SK-N-SH treated with all-trans-retinoic acid at 6 μM for 48 hours (cell line): Measurements from ENCODE around the gene CAPN13.

Source experiments
- ATAC-seq: fragments of 200-7000 bp; cut with Tn5 transposase; 3 replicates; pipeline ENCODE4 v1.9.1; 2020; ENCODE audit warnings: mild to moderate bottlenecking, moderate library complexity
- BACH2 ChIP-seq: fragments of 250-450 bp; sonication (Bioruptor Pico); IDR thresholded peaks from 2 replicates; pipeline ENCODE4 v1.9.0; 2021; ENCODE audit warnings: mild to moderate bottlenecking, borderline replicate concordance
- CSDC2 ChIP-seq: fragments of 250-450 bp; sonication (Bioruptor Pico); IDR thresholded peaks from 2 replicates; pipeline ENCODE4 v1.5.0; 2020; ENCODE audit warnings: mild to moderate bottlenecking, moderate library complexity
- CSRNP3 ChIP-seq: fragments of 250-450 bp; sonication (Bioruptor Pico); IDR thresholded peaks from 2 replicates; pipeline ENCODE4 v1.5.1; 2021; ENCODE audit warnings: mild to moderate bottlenecking, moderate library complexity
- ESRRG ChIP-seq: fragments of 250-450 bp; sonication (Bioruptor Pico); IDR thresholded peaks from 2 replicates; pipeline ENCODE4 v1.6.1; 2021; ENCODE audit warnings: mild to moderate bottlenecking
- GLIS3 ChIP-seq: fragments of 250-450 bp; sonication (Bioruptor Pico); IDR thresholded peaks from 2 replicates; pipeline ENCODE4 v1.5.0; 2020; ENCODE audit warnings: mild to moderate bottlenecking, moderate library complexity
- ISL1 ChIP-seq: fragments of 250-450 bp; sonication (Bioruptor Pico); IDR thresholded peaks from 2 replicates; pipeline ENCODE4 v2.1.2; 2022; ENCODE audit warnings: mild to moderate bottlenecking, moderate library complexity
- OSR1 ChIP-seq: fragments of 250-450 bp; sonication (Bioruptor Pico); IDR thresholded peaks from 2 replicates; pipeline ENCODE4 v1.8.0; 2022; ENCODE audit warnings: moderate library complexity, mild to moderate bottlenecking, inconsistent platforms
- PATZ1 ChIP-seq: fragments of 250-450 bp; sonication (Bioruptor Pico); IDR thresholded peaks from 2 replicates; pipeline ENCODE4 v1.8.0; 2020; ENCODE audit warnings: mild to moderate bottlenecking, moderate library complexity, borderline replicate concordance
- PPARA ChIP-seq: fragments of 250-450 bp; sonication (Bioruptor Pico); IDR thresholded peaks from 2 replicates; pipeline ENCODE4 v1.5.0; 2020; ENCODE audit warnings: mild to moderate bottlenecking, borderline replicate concordance
- RARB ChIP-seq: fragments of 250-450 bp; sonication (Bioruptor Pico); IDR thresholded peaks from 2 replicates; pipeline ENCODE4 v1.8.0; 2021; ENCODE audit warnings: mild to moderate bottlenecking, moderate library complexity
- SNAI2 ChIP-seq: fragments of 250-450 bp; sonication (Bioruptor Pico); IDR thresholded peaks from 2 replicates; pipeline ENCODE4 v1.5.0; 2020; ENCODE audit warnings: mild to moderate bottlenecking, moderate library complexity
- TCF4 ChIP-seq: fragments of 250-450 bp; sonication (Bioruptor Pico); IDR thresholded peaks from 2 replicates; pipeline ENCODE4 v1.8.0; 2021; ENCODE audit warnings: mild to moderate bottlenecking, moderate library complexity, borderline replicate concordance
- TOX ChIP-seq: fragments of 250-450 bp; sonication (Bioruptor Pico); IDR thresholded peaks from 2 replicates; pipeline ENCODE4 v1.8.0; 2021; ENCODE audit warnings: mild to moderate bottlenecking, moderate library complexity, borderline replicate concordance
- TSHZ2 ChIP-seq: fragments of 250-450 bp; sonication (Bioruptor Pico); IDR thresholded peaks from 2 replicates; pipeline ENCODE4 v1.5.0; 2020; ENCODE audit warnings: mild to moderate bottlenecking, moderate library complexity
- ZFP3 ChIP-seq: fragments of 250-450 bp; sonication (Bioruptor Pico); IDR thresholded peaks from 2 replicates; pipeline ENCODE4 v1.5.0; 2020; ENCODE audit warnings: mild to moderate bottlenecking, moderate library complexity
- ZNF565 ChIP-seq: fragments of 450-650 bp; formaldehyde crosslinking; conservative IDR thresholded peaks from 2 replicates; pipeline ENCODE4 v1.5.0; 2020; ENCODE audit warnings: low read depth, mild to moderate bottlenecking, moderate library complexity
- ZNF70 ChIP-seq: fragments of 450-650 bp; formaldehyde crosslinking; IDR thresholded peaks from 2 replicates; pipeline ENCODE4 v1.5.0; 2020; ENCODE audit warnings: mild to moderate bottlenecking, moderate library complexity
- ZNF8 ChIP-seq: fragments of 450-650 bp; formaldehyde crosslinking; IDR thresholded peaks from 2 replicates; pipeline ENCODE4 v1.5.0; 2020; ENCODE audit warnings: mild to moderate bottlenecking, moderate library complexity
- TF ChIP-seq, protein P1 (sequence below): fragments of 250-450 bp; sonication (Bioruptor Pico); IDR thresholded peaks from 2 replicates; pipeline ENCODE4 v1.5.1; 2020; ENCODE audit warnings: low read depth, mild to moderate bottlenecking, moderate library complexity
- TF ChIP-seq, protein P2 (sequence below): fragments of 250-450 bp; sonication (Bioruptor Pico); IDR thresholded peaks from 2 replicates; pipeline ENCODE4 v1.8.0; 2021; ENCODE audit warnings: low read depth, mild to moderate bottlenecking, moderate library complexity, borderline replicate concordance

The CAPN13 gene

GRCh38 chr2:30797381-30798015, 9.7 kb downstream of the CAPN13 start:
- no peak for ATAC-seq
- TF ChIP-seq TSHZ2 (CRISPR knock-in tag): no peak
- no peak for TF ChIP-seq GLIS3 (CRISPR knock-in tag)
- no peak for TF ChIP-seq ZNF70 (CRISPR knock-in tag)
- TF ChIP-seq ESRRG (CRISPR knock-in tag): no peak
- TF ChIP-seq SNAI2 (CRISPR knock-in tag): no peak
- TF ChIP-seq CSDC2 (CRISPR knock-in tag): no peak
- no peak for TF ChIP-seq ZNF8 (CRISPR knock-in tag)
- TF ChIP-seq RARB (CRISPR knock-in tag): no peak
- TF ChIP-seq ZFP3: no peak
- no peak for TF ChIP-seq ISL1 (CRISPR knock-in tag)
- TF ChIP-seq BACH2: no peak
- TF ChIP-seq TCF4 (CRISPR knock-in tag): no peak
- TF ChIP-seq CSRNP3 (CRISPR knock-in tag): no peak
- no peak for TF ChIP-seq OSR1

- no peak for ATAC-seq
- TF ChIP-seq SNAI2 (CRISPR knock-in tag): no peak
- no peak for TF ChIP-seq PPARA (CRISPR knock-in tag)
- TF ChIP-seq ZNF565 (CRISPR knock-in tag): no peak
- no peak for TF ChIP-seq TSHZ2 (CRISPR knock-in tag)
- no peak for TF ChIP-seq ZNF8 (CRISPR knock-in tag)
- no peak for TF ChIP-seq ZNF70 (CRISPR knock-in tag)
- TF ChIP-seq ESRRG (CRISPR knock-in tag): no peak
Observed at GRCh38 chr2:30796699-30797098, 10.5 kb downstream of the CAPN13 start.

DNA sequence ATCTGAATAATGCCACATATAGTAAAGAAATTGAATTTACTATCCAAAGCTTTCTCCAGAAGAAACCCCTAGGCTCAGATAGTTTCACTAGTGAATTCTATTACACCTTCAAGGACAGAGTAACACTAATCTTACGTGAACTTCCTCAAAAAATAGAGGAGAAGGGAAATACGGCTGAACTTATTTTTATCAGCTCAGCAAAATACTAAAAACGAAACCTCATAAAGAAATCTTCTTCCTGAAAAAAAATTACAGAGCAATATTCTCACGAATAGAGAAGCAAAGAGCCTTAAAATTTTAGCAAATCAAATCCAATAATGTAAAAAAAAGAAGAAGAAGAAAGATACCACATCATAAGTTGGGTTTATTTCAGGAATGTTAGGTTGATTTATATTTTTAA, 14.7 kb downstream of the CAPN13 start:
- ATAC-seq: no peak
- TF ChIP-seq RARB (CRISPR knock-in tag) (no peak), TSHZ2 (CRISPR knock-in tag) (no peak), PATZ1 (CRISPR knock-in tag) (no peak), TOX (CRISPR knock-in tag) (no peak), GLIS3 (CRISPR knock-in tag) (no peak), OSR1 (no peak), ZNF70 (CRISPR knock-in tag) (no peak), ZNF8 (CRISPR knock-in tag) (no peak), ESRRG (CRISPR knock-in tag) (no peak), CSRNP3 (CRISPR knock-in tag) (no peak)
- TF ChIP-seq, protein P1, sequence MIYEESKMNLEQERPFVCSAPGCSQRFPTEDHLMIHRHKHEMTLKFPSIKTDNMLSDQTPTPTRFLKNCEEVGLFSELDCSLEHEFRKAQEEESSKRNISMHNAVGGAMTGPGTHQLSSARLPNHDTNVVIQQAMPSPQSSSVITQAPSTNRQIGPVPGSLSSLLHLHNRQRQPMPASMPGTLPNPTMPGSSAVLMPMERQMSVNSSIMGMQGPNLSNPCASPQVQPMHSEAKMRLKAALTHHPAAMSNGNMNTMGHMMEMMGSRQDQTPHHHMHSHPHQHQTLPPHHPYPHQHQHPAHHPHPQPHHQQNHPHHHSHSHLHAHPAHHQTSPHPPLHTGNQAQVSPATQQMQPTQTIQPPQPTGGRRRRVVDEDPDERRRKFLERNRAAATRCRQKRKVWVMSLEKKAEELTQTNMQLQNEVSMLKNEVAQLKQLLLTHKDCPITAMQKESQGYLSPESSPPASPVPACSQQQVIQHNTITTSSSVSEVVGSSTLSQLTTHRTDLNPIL: no peak
- TF ChIP-seq, protein P2, sequence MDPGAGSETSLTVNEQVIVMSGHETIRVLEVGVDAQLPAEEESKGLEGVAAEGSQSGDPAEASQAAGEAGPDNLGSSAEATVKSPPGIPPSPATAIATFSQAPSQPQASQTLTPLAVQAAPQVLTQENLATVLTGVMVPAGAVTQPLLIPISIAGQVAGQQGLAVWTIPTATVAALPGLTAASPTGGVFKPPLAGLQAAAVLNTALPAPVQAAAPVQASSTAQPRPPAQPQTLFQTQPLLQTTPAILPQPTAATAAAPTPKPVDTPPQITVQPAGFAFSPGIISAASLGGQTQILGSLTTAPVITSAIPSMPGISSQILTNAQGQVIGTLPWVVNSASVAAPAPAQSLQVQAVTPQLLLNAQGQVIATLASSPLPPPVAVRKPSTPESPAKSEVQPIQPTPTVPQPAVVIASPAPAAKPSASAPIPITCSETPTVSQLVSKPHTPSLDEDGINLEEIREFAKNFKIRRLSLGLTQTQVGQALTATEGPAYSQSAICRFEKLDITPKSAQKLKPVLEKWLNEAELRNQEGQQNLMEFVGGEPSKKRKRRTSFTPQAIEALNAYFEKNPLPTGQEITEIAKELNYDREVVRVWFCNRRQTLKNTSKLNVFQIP (CRISPR knock-in tag): no peak
